ENCODE measurements around the gene DMRT3.
"Not testable (repeated sequence)": the region's sequence is repeated elsewhere in the genome, so short reads cannot be mapped to it uniquely, and the experiment has no call there.

The DMRT3 gene

GRCh38 chr9:971901-972500, 4.5 kb upstream of the DMRT3 start:
- no peak for DNase-seq (ENCODE audit: low spot score)

DNA sequence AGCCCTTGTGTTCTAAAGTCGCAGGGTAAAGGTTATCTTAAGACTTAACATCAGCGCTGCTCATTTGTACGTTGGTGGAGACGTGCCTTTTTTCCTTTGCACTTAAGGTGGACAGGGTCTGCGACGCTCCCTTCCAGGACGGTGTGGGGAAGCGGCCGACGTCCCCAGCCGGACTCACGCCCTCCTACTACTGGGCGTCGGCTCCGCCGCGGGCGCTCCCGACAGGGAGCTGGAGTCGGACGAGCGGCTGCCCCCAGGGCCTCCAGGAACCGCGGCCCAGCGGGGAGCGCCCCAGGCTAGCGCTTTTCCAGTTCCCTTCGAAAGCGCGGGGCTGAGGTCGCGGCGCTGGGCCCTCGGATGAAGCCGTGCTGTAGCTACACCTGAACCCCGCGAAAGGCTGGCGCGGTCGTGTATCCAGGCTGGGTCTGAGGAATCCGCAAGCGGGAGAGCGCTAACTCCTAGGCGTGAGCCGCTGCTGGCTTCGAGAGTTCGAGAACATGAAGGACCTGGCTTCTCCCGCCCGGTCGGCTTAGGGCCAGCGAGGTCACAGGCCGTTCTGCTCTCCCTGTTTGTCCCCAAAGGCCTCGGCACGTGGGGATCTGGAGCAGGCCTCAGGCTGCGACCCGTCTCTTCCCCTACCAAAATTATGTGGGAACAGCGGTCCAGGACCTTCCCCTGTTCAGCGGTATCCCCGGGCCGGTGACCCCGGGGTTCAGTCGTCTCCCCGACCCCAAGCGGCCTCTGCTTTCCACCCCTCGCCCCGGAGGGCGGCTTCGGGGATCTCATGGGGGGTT, 3.8 kb upstream of the DMRT3 start:
- DNase-seq (ENCODE audit: low spot score): no peak

DNA sequence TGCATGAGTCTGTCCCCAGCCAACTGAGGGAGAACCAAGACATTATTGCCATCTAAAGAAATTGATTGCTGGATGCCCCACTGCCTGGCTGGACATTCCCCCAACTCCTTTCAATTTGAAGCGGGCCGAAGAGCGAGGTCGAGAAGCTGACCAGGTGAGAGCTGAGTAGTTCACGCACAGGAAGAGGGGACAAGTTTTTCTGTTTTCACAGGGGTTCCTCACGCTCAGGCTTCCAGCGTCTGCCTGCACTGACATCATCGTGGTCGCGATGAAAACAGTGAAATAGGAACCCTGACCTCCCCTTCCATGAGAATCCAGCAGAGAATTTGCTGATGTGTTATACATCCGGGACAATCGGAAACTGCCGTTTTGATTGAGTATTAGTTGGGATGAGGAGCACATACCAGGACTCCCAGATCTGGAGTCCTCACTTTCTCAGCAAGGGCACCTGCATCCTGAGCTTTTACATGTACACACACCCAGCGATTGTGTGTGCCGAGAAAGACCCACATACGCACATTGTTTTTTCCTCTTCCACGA, 3.1 kb upstream of the DMRT3 start:
- DNase-seq (ENCODE audit: low spot score): no peak

DNA sequence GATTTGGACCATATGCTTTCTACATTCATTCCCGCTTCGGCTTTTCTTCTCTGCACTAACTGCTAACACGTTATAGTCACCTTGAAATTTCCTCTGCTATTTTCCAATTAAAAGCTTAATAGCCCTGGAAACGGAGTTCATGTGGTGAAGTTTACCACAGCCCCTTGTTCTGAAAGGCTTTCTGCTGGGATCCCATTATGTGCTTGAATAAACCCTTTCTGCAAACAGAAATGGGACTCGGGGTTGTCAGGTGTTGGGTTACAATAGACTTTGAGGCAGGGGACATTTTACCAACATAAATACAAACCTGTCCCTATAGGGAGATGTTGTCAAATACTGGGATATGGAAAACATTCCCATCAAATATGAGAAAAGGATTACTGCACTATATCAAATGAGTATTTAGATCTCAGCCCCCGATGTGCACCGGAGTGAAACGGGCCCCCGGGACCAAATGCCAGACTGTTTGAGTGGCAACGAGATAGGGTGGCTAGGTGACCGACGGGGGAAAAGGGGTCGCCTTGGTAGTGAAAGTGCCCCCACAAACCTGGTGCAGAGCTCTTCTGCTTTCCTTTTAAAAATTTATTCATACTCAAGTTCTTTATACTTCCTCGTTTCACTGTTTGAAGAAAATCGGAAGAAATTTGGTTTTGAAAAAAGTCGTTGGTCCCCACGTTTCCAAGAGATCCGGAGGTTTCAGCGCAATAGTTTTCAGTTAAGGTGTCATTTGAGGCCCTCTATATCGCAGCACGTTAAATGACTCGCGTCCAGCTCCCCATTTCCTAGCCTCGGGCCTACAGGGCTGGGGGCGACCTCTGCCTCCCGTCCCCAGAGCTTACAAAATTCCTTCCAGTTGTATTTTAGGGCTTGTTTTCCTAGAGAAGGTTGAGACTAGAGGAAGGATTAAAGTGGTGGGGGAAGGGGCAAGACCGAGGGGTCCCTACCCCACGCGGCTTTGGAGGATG, 2.1 kb upstream of the DMRT3 start:
- DNase-seq (ENCODE audit: low spot score): no peak

DNA sequence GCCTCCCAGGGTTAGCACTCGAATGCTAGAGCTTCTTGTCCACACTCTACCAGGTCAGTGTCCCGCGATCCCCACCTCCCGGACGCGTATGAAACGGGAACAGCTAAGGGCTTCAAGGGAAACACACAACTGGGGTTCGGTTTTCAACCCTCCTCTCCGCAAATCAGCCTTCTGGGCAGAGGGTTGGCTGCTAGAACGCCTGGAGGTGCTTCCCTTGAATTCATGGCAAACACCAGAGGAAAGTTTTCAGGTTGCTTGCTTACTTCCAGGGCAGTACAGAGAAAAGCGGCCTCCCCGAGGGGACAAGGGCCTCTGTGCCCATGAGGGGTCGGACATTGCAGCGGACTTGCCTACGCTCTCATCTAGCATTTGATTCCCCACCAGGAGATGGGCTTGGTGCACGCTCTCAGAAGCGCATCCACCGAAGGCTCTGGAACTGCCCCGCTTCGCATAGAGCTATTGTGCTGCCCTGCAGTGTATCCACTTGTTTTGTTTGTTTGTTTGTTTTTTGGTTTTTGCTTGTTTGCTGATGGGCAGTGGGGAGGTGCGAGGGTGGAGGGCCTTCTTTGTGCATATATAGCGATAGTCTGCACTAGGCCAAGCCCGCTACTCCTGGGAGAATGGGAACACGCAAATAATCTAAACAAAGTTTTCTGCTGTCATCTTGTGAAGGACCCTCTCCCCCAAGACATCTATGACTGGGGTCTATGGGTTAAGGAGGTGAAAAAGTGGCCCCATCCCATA, 1.3 kb upstream of the DMRT3 start:
- DNase-seq (ENCODE audit: low spot score): no peak

- DNase-seq (ENCODE audit: low spot score): no peak
Measured at GRCh38 chr9:975740-976257, 656 bp upstream of the DMRT3 start.

- DNase-seq (ENCODE audit: low spot score): no peak
Measured at GRCh38 chr9:976943-977837, 735 bp downstream of the DMRT3 start.

- no peak for DNase-seq (ENCODE audit: low spot score)
Measured at GRCh38 chr9:977838-978830, 1.7 kb downstream of the DMRT3 start.

DNA sequence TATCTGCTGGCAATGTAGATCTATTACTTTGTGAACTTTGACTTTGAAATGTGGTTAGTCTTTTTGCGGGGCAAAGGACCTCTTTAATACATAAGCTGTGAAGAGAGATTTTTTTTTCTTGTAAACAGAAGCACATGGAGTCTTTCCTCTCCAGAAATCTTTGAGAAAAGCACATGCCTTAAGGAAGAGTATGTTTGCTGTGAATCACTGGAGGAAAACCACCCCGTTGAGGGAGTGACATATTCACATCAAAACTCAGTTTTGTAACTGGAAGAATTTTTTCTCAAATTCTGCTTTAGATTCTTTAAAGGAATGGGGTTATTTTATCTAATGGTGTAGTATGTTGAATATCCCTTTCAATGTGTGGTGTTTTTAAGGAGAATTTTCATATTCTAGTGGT, 3.5 kb downstream of the DMRT3 start:
- DNase-seq (ENCODE audit: low spot score): no peak

DNA sequence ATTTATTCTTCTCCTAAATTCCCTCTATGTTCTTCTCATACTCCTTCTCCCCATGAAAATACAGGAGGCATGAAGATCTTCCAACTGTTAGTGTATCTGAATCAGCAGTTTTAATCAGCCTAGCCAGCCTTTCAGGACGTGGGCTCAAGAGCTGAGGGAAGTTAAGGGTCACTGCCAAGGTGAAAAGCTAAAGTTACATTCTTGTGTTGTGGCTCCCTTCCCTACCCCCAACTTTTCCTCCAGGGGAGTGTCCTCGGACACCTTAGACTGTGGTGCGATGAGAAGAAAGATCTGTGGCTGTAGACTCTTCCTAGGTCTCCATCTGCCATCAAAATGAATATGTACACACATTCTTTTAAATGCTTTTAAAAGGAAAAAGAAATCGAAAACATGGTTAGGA, 4.2 kb downstream of the DMRT3 start:
- no peak for DNase-seq (ENCODE audit: low spot score)

DNA sequence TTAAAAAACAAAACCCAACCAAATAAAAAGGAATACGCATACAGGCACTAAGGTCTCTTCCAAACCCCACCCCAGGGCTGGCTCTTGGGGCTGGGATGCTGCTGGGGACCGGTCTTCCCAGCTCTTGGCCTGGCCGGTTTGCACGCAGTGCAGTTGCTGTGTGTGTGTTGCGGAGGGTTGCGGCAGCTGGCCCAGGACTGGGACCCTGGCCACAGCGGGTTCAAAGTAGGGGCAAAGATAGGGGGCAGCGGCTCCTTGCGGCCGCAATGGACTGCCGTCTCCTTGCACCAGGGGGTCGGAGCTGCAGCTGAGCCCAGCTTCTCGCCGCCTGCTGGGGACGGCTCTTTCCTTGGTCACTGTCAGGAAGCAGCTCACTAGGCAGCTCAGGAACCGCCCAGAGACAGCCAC, 5.0 kb downstream of the DMRT3 start:
- no peak for DNase-seq (ENCODE audit: low spot score)

- no peak for DNase-seq (ENCODE audit: low spot score)
Measured at GRCh38 chr9:982394-983230, 6.2 kb downstream of the DMRT3 start.

GRCh38 chr9:994005-994404, 17.6 kb downstream of the DMRT3 start:
- no peak for DNase-seq (ENCODE audit: low spot score)

GRCh38 chr9:995192-995591, 18.7 kb downstream of the DMRT3 start:
- DNase-seq (ENCODE audit: low spot score): no peak

DNA sequence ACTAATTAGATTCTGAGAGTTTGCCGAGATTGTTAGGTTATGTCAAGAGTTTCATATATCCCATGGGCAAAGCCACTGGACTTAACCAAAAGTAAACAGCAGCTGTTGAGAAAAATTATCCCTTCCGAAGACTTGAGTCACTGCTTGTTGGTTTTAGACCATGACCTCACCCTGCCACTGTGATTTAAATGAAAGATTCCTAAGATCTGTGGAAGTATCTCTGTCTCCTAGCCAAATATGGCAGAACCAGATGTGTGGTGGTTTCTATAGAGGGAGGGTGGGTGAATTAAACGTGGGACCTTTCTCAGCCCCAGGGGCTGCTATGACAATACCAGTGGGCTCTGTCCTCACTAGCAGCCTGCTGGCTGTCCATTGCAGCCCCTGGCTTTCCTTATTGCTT, 19.3 kb downstream of the DMRT3 start:
- no peak for DNase-seq (ENCODE audit: low spot score)

- not testable (repeated sequence) for DNase-seq (ENCODE audit: low spot score)
Measured at GRCh38 chr9:998299-999110, 22.1 kb downstream of the DMRT3 start.

DNA sequence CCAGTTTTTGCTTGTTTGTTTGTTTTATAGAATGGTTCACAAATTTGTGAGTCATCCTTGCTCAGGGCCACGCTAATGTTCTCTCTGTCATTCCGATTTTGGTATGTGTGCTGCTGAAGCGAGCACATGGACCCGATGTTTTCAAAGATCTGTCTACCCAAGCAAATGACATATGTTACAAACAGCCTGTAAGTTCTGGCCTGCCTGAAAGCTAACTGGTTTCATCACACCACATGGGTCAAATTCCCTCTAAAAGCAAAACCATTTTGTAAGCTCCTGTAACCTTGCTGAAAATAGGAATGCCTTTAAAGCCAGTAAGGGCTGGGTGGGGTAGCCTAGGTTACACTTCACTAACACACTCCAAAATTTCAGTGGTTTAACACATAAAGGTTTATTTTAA, 25.4 kb downstream of the DMRT3 start:
- no peak for DNase-seq (ENCODE audit: low spot score)

All from hepatic stellate cell (primary cell).